Brain microvascular endothelial cell (primary cell): ENCODE measurements around the gene CDH24.
"Not testable (repeated sequence)": the region's sequence is repeated elsewhere in the genome, so short reads cannot be mapped to it uniquely, and the experiment has no call there.

Experiments
- DNase-seq: peaks from one replicate; pipeline ENCODE4 v3.0.0-alpha.2; 2020
- H3K27ac ChIP-seq: fragments of 250-450 bp; sonication (Bioruptor Pico); 2 replicates; pipeline ENCODE4 v1.5.1; 2020; ENCODE audit warnings: mild to moderate bottlenecking, moderate library complexity
- H3K27me3 ChIP-seq: fragments of 250-450 bp; sonication (Bioruptor Pico); replicated peaks from 2 replicates; pipeline ENCODE4 v1.5.1; 2020; ENCODE audit warnings: mild to moderate bottlenecking
- H3K36me3 ChIP-seq: fragments of 250-450 bp; sonication (Bioruptor Pico); replicated peaks from 2 replicates; pipeline ENCODE4 v1.5.1; 2020; ENCODE audit warnings: mild to moderate bottlenecking
- H3K4me3 ChIP-seq: 2 replicates; pipeline ENCODE4 v1.5.1; 2011; ENCODE audit warnings: low read depth, mild to moderate bottlenecking, control low read depth, low read length, moderate library complexity
- in situ Hi-C: cut with HindIII; loops from 2 replicates; pipeline ENCODE4 v1.10.0; 2017; ENCODE audit warnings: low sequenced_read_pairs, low pct_ligation_motif_present
- TF ChIP-seq, protein P1 (sequence below): IDR thresholded peaks from 2 replicates; pipeline ENCODE4 v1.5.1; 2011; ENCODE audit warnings: low read depth, mild to moderate bottlenecking, moderate library complexity, low read length, control low read depth, inconsistent platforms; ENCODE audit errors: missing control alignments

The CDH24 gene

DNA sequence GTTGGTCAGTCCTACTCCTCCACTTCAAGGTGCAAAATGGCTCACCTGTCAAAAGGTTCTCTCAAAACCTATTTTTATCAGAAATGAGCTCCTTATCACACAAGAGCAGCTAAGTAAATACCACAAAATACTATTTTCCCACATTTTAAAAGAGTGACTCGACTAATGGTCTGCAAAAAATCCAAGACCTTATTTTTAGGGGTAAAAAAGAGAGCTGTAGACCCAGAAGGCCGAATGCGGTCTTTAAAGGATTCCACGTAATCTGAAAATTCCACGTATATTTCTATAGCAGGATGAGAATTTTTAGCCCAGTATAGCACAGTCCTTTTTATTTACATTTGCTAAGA, 51.2 kb downstream of the CDH24 start:
- in situ Hi-C loops: no loop called here
- DNase-seq: no peak
- peak overlapping the region; percentile 91 for H3K27ac ChIP-seq
- H3K27me3 ChIP-seq: no peaks in the 10 kb centered on the region
- TF ChIP-seq, protein P1, sequence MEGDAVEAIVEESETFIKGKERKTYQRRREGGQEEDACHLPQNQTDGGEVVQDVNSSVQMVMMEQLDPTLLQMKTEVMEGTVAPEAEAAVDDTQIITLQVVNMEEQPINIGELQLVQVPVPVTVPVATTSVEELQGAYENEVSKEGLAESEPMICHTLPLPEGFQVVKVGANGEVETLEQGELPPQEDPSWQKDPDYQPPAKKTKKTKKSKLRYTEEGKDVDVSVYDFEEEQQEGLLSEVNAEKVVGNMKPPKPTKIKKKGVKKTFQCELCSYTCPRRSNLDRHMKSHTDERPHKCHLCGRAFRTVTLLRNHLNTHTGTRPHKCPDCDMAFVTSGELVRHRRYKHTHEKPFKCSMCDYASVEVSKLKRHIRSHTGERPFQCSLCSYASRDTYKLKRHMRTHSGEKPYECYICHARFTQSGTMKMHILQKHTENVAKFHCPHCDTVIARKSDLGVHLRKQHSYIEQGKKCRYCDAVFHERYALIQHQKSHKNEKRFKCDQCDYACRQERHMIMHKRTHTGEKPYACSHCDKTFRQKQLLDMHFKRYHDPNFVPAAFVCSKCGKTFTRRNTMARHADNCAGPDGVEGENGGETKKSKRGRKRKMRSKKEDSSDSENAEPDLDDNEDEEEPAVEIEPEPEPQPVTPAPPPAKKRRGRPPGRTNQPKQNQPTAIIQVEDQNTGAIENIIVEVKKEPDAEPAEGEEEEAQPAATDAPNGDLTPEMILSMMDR: no peak
- peak overlapping the region; percentile 69 for H3K4me3 ChIP-seq
- H3K36me3 ChIP-seq: no peaks in the 10 kb centered on the region

DNA sequence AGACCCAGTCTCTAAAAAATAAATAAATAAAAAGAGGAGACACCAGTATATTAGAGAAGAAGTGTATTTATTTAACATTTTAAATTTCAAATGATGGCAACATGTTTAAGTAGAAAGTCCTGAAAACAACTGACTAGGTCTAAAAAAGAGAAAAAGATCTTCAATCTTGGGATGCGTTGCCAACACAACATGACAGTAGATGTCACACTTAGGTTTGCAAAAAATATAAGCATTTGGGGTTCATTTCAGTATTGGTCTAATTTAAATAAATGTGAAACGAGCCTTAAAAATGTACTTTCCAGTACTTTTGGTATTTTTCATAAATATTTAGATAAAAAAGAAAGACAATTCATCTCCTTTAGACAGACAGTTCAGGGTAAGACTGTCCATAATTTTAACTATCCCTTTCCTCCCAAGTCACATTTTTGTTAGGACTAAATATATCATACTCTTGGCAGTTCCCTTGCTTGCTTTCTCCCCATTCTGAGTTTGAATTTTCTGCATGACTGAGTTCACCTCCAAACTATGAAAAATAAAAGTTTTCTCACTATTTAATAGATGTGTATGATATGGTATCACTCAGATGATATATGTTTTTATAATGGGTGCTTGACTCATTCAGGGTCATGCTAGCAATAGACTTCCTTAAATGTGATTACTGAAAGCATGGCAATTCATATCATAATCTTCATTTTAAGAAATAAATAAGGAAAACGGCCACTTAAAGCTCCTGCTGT, 51.7 kb downstream of the CDH24 start:
- peak overlapping the region; percentile 91 for H3K27ac ChIP-seq
- TF ChIP-seq, protein P1: no peak
- peak; percentile 32 for DNase-seq

DNA sequence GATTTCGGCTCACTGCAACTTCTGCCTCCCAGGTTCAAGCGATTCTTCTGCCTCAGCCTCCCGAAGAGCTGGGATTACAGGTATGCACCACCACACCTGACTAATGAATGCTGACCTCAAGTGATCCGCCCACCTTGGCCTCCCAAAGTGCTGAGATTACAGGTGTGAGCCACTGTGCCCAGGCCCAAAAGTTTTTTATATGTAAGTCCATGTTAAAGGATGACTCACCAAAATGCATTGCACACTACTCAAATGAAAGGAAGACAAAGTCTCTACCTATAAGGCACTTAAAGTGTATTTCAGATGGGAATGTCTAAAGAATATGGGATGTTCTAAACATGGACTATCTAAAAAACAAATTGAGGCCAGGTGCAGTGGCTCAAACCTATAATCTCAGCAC, 53.0 kb downstream of the CDH24 start:
- in situ Hi-C loops, H3K27ac ChIP-seq, H3K36me3 ChIP-seq, H3K27me3 ChIP-seq, H3K4me3 ChIP-seq, DNase-seq: not testable (repeated sequence)

More for the DNA sequence above, 51.7 kb downstream of the CDH24 start:
- Histone ChIP-seq H3K4me3 (no peak overlapping the region), H3K27me3 (no peaks in the 10 kb centered on the region), H3K36me3 (no peaks in the 10 kb centered on the region)
- in situ Hi-C loops: no loop called here

DNA sequence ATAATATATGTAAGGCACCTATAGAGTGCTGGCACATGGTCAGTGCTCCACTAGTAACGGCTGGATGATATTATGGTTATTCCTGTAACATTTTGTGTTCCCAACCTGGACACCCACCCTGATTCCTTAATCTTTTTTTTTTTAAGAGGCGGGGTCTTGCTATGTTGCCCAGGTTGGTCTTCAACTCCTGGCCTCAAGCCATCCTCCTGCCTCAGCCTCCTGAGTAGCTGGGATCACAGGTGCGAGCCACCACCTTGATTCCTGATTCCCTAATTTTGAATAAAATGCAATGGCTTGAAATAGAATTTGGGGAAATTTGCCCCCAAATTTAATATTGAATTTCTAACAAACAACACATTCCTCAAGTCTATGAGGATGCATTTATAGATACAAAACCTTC, 54.7 kb downstream of the CDH24 start:
- H3K27ac ChIP-seq: no peak overlapping the region
- no peak for DNase-seq
- no peak overlapping the region for H3K4me3 ChIP-seq
- H3K27me3 ChIP-seq: no peaks in the 10 kb centered on the region
- TF ChIP-seq, protein P1: no peak
- in situ Hi-C loops: no loop called here
- H3K36me3 ChIP-seq: no peaks in the 10 kb centered on the region

DNA sequence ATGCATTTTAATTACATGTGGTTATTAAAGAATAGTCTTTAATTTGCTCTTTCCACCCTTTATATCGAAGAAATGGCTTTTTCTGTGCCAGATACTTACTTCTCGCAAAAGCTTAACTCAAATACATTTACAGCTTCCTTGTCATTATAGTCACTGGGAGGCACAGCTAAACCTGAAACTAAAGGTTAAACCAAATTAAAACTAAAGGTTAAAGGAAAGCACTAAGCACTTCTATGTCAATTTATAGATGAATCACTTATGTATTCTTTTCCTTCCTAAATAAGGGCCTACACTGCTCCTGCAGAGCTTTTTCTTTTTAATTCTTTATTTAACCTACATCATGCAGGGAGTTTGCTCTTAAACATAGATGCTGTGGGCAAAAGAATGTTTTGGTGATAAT, 56.5 kb downstream of the CDH24 start:
- Histone ChIP-seq H3K4me3 (no peak overlapping the region), H3K27me3 (no peaks in the 10 kb centered on the region), H3K36me3 (no peaks in the 10 kb centered on the region), H3K27ac (no peak overlapping the region)
- TF ChIP-seq, protein P1: no peak
- no peak for DNase-seq
- in situ Hi-C loops: no loop called here

DNA sequence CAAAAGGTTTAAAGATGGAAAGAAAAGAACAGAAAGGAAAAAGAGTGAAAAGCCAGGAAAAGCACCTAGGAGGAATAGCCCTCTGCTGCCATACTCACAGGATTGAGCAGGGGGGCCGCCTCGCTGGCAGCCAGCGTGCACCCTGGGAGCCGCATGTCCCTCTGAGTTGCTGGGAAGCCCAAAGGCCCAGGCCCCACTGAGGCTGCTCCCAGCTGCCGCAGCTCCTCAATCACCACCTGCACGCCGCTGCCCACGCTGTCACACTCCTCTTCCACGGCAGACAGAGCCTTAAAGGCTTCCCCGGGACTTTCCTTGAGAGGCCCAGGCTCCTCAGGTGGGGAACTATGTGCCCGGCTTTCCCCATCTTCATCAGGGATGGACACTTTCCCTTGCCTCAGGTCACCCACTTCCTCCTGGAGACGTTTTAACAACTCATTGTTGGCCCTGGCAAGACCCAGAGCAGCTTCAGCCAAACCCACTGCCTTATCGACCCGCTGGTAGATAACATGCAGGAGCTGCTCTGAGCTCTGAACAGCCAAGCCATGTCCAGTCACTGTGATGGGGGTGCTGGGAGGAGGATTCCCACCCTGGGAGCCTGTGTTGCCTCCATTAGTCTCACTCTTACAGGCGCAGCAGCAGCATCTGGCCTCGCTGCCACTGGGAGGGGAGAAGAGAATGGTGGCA, 58.8 kb downstream of the CDH24 start:
- DNase-seq: no peak
- TF ChIP-seq, protein P1: no peak
- in situ Hi-C loops: no loop called here
- no peak overlapping the region for H3K4me3 ChIP-seq
- H3K27me3 ChIP-seq: no peaks in the 10 kb centered on the region
- H3K27ac ChIP-seq: no peak overlapping the region
- H3K36me3 ChIP-seq: no peaks in the 10 kb centered on the region
